GM21515 (cell line): ENCODE data around the gene VAMP1.
"Not testable (repeated sequence)": the region's sequence is repeated elsewhere in the genome, so short reads cannot be mapped to it uniquely, and the experiment has no call there.

ENCODE experiments used
- ATAC-seq: cut with Tn5 transposase; IDR thresholded peaks from one replicate; pipeline ENCODE4 v1.9.1; 2021; ENCODE audit not compliant: unreplicated experiment

The VAMP1 gene

DNA sequence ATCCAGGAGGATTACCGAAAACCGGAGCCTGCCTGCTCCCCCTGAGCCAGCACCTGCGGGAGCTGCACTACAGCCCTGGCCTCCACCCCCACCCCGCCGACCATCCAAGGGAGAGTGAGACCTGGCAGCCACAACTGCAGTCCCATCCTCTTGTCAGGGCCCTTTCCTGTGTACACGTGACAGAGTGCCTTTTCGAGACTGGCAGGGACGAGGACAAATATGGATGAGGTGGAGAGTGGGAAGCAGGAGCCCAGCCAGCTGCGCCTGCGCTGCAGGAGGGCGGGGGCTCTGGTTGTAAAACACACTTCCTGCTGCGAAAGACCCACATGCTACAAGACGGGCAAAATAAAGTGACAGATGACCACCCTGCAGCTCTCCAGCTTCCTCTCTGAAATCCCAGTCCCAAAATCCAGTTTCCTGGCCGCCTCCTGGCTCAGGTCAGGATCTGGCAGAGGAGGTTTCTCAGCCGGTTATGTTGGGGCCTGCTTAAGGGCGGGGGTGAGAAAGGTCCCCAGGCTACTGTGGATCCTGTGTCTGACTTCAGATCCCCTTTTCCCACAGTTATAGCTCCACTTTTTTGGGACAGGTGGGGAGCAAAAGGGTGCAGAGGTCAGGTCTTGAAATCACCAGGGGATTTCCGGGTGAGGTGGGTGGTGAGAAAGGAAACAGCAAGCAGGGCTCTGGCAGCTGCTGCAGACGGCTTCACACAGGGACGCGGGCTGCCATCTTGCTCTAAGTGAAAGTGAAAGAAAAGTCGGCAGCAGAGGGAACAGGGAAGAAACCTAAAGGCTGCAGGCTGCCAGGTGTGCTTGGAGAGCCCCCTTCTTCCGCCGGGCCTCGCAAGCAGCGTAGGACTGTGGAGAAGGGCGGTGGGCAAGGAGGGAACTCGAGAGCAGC lies 18.9 kb downstream of the VAMP1 start, which contains the start of gene TAPBPL:
Gene TAPBPL (plus strand): TSS at position 695 of the 897 bp plus-strand sequence. CDS start 207 bp downstream, outside the sequence.
- ATAC-seq, result peak; percentile 50

DNA sequence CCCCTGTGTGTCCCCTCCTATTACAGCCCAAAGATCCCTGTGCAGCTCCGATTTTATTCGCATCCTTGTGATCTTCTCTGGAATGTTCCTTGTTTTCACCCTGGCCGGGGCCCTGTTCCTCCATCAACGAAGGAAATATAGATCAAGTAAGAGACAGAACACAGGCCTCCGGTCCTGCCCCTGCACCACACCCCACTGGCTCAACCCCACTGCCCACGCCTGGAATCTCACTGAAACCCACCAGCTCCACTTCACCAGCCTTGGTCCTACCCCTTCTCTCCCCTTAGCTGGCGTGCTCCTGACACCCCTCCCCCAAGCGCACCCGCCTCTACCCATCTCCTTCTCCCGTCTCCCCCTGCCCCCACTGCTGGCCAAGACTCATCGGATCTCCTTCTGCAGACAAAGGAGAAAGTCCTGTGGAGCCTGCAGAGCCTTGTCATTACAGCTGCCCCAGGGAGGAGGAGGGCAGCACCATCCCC lies 19.6 kb downstream of the VAMP1 start:
- no peak for ATAC-seq

DNA sequence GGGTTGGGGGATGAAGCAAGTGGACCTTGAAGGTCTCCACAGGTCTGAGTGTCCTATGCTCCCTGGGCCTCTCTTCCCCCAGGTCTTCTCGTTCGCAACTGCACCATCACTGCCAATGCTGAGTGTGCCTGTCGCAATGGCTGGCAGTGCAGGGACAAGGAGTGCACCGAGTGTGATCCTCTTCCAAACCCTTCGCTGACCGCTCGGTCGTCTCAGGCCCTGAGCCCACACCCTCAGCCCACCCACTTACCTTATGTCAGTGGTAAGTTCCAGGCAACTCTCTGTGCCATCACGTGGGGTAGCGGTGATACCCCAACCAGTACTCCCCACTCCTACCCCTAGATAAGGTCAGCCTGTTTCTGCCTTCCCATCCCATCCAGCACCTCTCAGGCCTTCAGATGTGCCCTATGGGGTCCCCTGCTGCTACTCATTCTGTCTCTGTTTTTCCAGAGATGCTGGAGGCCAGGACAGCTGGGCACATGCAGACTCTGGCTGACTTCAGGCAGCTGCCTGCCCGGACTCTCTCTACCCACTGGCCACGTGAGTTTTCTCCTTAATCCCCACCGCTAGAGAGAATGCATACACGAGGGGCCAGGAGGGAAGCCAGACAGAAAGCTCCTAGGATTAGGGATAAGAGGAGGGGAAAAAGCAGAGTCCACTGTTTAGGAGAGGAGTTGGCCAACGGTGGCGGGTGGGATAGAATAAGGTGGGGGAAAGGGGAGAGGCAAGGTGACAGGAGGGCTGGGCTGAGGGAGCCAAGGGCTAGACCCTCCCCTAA lies 20.2 kb downstream of the VAMP1 start:
- no peak for ATAC-seq

DNA sequence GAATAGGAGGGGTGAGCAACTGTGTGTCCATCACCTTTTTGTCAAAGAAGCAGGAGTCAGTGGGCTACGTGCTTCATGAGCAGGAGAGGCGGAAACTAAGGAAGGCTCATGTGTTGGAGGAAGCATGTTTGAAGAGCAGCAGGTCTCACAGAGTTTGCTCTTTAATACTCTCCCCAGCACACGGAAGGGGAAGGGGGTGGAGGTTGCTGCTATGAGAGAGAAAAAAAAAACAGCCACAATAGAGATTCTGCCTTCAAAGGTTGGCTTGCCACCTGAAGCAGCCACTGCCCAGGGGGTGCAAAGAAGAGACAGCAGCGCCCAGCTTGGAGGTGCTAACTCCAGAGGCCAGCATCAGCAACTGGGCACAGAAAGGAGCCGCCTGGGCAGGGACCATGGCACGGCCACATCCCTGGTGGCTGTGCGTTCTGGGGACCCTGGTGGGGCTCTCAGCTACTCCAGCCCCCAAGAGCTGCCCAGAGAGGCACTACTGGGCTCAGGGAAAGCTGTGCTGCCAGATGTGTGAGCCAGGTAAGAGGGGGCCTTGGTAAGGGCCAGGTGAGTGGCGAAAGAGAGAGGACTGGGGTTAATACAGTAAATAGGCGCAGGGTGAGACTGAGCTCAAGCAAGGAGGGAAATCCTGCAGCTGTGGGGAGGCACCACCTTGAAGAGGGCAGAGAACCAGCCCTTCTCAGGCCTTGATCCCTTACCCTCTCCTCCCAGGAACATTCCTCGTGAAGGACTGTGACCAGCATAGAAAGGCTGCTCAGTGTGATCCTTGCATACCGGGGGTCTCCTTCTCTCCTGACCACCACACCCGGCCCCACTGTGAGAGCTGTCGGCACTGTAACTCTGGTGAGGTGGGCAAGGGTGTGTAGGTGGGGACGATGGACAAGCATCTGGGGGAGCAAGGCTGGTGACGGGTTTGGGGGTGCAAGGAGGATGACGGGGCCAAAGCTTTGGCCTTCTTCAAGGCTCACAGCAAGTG lies 25.5 kb downstream of the VAMP1 start, which contains the start of gene CD27:
Gene CD27 (plus strand): TSS at position 252 of the 985 bp plus-strand sequence. CDS start 141 bp downstream, at position 393.
- ATAC-seq, result no peak

DNA sequence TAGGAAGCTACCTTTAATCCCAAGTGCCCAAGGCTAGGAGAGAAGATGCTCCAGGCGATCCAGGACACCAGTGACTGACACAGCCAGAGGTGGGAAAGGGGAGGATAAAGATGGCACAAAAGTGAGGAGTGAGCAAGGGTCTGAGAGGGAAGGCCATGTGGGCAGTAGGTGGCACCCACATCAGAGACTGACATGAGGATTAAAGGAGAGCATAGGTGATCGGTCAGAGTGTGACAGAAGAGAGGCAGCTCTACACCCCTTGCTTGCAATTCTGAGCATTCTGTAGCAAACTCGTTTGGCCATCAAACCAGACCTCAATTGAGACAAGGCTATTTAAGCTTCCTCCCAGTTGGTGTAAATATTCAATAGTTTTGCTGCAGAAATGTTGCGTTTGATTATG lies 26.4 kb downstream of the VAMP1 start:
- no peak for ATAC-seq

DNA sequence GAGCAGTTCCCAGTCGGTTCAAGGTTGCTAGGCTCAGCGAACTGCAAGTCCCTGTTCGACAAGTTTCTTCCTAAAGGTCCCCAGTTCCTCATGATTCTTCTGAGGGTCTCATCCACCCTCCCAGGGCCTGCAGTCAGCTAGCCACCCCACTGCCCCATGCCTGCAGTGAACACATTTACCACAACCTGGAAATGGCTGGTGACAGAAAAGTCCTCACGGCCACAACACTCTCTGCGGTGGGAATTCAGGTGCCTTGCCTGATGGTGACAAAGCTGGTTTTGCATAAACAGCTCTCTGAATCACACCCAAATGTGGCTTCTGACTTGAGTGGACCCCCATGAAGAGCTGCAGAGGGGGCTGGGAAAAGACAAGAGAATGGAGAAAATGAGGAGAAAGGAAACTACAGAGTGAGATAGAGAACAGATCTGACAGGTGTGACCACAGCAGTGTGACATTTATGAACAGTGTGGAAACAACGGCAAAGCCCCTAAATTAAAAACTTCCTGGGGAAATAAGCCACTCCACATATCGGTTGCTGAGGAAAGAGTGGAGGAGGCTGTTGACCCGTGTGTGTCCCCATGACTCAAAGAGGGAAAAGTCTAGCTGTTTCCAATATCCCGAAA lies 27.0 kb downstream of the VAMP1 start:
- peak; percentile 37 for ATAC-seq

DNA sequence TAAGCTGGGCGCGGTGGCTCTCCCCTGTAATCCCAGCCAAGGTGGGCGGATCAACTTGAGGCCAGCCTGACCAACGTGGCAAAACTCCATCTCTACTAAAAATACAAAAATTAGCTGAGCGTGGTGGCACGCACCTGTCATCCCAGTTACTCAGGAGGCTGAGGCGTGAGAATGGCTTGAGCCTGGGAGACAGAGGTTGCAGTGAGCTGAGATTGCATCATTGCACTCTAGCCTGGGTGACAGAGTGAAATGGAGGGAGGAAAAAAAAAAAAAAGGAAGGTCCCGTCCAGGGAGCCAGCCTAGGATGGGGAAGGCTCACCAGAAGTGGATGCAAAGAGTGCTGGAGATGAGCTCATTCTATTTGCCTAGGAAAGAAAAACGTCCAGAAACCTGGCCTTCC lies 27.6 kb downstream of the VAMP1 start:
- ATAC-seq, result no peak

DNA sequence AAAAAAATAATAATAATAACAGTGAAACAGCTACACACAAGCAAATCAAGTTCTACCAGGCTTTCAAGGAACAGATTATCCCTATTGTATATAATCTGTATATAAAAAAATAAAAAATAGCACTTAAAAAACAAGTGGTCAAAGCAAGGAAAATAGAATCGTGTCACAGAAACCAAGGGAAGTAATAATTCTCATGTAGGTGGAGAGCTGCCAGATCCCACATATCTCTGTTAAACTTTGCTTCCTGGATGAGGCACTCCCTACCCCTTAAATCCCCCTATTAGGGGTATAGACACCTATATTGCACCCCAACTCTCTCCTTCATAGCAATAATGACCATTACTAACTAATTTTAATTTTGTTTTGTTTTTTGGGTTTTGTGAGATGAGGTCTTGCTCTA lies 30.1 kb downstream of the VAMP1 start:
- no peak for ATAC-seq

DNA sequence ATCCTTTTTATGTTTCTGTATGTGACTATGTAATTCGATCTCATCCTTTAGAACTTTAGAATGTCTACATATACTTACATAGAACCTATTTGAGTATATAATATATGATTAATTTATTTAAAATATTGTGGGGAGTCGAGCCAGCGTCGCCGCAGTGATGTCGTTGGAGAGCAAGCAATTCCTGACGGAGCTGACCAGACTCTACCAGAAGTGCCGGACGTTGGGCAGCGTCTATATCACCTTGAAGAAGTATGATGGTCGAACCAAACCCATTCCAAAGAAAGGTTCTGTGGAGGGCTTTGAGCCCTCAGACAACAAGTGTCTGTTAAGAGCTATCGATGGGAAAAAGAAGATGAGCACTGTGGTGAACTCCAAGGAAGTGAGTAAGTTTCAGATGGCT lies 32.1 kb downstream of the VAMP1 start:
- ATAC-seq, result no peak

DNA sequence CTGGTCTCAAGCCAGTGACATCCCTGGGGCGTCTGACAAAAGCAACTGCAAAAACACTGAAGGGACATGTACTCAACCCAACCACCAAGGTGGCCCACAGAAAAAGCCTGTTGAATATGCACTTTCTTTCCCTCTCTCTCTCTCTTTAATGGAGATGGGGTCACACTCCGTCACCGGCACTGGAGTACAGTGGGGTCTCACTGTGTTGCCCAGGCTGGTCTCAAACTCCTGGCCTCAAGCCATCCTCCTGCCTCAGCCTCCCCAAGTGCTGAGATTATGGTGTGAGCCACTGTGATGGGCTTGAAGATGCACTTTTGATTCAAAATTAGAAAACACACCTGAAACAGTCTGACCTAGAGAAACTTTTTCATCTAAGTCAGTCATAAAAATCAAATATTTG lies 32.9 kb downstream of the VAMP1 start:
- no peak for ATAC-seq

DNA sequence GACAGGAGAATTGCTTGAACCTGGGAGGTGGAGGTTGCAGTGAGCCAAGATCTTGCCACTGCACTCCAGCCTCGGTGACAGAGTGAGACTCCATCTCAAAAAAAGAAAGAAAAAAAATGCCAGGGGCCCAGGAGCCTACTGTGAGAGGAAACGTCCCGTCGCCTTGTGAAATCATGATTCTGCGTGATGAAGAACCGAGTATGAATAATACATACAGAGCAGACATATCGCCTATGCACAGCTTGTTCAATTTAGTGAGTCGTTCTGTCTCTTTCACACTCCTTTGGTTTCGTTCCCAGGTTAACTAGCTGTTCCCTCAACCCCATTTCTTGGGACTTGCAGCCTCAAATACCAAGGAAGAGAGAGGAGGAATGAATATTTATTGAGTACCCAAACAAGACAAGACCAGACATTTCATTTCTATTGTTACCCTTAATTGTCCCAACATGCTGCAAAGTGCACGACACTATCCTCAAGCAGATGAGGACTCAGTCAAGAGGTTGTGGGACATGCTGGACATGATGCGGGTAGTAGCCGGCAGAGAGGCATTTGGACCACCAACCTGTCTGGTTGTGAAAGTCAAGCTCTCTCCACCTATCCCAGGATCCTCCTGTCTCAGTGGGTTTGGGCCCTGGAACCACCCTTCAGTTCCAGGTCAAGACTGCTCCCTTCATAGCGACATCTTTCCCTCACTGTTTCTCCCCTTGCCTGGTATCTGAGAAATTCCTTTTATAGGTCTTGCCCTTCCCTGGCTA lies 34.3 kb downstream of the VAMP1 start:
- ATAC-seq, result no peak

DNA sequence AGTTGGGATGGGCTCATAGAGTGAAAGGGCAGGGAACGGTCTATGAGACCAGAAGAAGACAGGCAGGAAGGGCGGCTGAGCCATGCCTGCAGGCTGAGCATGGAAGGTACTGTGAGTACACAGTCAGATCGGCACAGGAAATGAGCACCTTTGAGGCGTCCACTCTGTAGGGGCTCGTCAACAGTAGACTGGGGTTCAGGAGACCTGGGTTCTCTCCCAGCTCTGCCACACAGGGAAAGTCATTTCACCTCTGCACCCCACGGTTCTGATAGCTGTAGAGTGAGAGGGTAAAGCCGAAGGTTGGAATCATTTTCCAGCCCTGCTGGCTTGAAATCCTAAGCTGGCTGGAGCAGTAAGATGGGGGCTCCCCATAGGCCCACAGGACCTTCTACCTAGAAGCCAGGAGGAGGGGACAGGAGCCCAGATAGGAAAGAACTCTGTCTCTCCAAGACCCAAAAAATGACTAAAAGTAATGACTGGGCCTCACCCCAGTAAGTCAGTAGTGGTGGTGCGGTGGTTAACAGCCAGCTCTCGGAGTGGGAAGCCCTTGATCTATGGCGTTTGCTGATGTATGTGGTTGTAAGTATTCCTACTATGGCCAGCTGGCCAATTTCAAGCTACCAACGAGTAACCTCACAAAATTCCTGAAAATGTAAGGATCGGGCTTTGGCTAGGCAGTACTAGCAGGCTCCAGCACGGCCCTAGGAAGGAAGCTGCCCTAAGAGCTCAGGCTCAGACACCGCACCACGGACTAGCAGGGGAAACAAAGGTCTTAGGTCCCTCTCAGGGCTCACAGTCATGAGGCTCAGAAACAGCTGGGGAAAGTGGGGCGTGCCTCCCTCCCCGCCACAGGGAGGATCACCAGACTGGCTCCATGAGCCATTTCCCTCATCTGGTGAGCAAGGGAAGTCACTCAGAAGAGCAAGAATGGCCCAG lies 36.0 kb downstream of the VAMP1 start:
- ATAC-seq, result no peak

DNA sequence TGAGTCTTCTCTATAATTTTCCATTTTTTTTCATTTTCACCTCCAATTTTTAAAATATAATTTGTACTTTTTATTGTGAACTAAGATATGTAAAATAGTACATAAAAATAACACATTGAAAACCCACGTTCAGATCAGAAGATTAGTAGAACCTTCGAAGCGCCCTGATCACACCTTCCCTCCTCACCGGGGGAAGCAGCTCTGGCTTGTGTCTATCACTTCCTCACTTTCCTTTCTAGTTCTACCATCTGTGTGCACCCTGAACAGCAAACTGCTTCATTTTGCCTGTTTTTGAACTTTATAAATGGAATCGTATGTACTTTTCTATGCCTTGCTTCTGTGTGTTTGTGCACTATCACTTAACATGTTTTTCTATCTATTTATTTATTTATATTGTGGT lies 37.5 kb downstream of the VAMP1 start:
- ATAC-seq, result no peak

DNA sequence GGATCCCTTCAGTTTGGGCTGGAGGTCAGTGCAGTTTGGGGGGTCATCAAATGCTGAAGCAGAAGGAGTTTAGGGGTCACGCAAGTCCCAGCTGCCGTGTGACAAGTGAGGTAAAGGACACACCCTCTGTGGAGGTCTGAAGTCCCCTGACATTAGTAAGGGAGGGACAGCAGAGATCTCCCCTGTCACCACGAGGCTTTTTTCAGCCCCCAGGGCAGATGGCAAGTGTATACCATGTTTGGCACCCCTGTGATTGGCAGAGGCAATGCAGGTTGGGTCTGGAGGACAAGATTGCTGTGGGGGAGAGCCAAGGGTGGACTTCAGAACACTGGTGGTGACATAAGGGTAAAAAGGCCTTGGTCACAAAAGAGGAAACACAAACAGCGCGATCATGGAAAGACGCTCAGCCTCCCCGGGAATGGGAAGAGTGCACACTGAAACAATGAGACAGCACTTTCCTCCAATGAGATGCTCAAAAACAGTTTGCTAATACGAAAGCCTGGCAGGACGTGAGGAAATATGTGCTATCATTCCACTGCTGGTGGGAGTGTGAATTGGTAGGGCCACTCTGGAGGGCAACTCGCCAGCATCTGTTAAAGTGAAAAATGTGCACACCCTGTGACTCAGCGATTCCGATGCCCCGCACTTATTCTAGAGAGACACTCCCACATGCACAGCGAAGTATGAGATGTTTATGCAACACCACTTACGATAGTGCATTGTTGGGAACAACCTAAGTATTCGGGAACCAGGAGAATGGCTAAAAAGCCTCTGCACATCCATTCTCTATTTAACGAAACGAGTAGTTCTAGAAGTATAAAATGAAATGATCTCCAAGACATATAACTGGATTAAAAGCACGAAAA lies 40.1 kb downstream of the VAMP1 start:
- ATAC-seq, result no peak

DNA sequence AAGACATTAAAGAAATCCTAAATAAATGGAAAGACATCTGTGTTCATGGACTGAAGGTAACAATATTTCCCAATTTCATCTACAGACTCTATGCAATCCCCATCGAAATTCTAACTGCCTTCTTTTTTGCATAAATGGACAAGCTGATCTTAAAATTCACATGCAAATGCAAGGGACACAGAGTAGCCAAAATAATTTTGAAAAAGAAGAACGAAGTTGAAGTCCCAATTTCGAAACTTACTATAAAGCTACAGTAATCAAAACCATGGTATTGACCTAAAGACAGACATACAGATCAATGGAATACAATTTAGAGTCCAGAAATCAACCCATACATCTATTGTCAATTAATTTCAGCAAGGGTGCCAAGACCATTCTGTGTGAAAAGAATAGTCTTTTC lies 42.2 kb downstream of the VAMP1 start:
- no peak for ATAC-seq

DNA sequence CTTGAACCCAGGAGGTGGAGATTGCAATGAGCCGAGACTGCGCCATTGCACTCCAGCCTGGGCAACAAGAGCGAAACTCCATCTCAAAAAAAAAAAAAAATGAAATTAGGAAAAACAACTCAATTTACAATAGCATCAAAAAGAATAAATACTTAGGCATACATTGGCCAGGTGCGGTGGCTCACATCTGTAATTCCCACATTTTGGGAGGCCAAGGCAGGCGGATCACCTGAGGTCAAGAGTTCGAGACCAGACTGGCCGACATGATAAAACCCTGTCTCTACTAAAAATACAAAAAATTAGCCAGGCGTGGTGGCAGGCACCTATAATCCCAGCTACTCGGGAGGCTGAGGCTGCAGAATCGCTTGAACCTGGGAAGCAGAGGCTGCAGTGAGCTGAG lies 42.7 kb downstream of the VAMP1 start:
- ATAC-seq, result not testable (repeated sequence)

DNA sequence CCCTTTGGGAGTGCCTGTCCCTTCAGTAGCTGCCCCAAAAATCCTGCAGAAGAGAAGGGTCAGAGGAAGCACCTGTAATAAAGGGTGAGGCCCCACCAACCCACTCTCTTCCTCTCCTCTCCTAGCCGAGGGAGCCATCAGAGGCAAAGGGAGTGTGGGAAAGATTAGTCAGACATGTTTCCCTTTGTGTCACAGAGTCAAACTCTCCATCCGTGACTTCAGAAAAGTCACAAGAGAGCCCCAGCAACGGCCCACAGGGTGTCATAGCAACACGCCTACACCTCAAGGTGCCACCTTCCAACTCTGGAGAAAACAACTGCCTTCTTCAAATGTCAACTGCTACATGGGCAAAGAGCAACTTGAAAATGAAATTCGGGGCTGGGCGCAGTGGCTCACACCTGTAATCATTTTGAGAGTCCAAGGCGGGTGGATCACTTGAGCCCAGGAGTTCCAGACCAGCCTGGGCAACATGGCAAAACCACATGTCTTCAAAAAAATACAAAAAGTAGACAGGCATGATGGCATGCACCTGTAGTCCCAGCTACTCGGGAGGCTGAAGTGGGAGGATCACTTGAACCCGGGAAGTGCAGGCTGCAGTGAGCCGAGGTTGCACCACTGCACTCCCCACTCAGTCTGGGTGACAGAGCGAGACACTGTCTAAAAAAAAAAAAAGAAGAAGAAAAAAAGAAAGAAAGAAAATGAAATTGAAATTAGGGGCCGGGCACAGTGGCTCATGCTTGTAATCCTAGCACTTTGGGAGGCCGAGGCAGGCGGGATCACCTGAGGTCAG lies 43.4 kb downstream of the VAMP1 start:
- ATAC-seq, result peak; percentile 43
